Inferior parietal cortex (tissue), 1 donor: Measurements from ENCODE around the gene NRCAM.
"Not testable (repeated sequence)": the region's sequence is repeated elsewhere in the genome, so short reads cannot be mapped to it uniquely, and the experiment has no call there.

Experiments
- DNase-seq: peaks from one replicate; pipeline ENCODE4 v3.0.0-alpha.2; 2016; ENCODE audit errors: extremely low spot score

The NRCAM gene

GRCh38 chr7:108282427-108282996 lies 173.7 kb downstream of the NRCAM start:
- DNase-seq, result no peak

DNA sequence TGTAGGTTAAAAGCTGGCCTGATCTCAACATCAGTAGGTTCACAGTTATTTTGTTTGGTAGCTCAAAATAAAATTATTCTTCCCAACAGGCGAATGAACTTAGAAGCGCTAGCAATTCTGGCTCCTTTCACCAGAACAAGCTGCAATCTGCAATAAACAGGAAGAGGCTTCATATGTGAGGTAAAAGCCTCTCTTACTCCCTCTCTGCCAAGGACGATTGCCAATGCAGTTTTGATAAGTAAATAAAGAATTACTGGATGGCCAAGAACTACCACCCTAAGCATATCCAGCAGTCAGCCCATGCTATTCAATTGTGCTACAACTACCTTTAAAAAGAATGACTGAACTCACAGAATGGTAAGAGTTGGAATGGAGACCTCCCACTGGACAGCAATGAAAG lies 176.1 kb downstream of the NRCAM start:
- DNase-seq, result no peak

- DNase-seq, result no peak
Measured at GRCh38 chr7:108278776-108279175, 177.5 kb downstream of the NRCAM start.

DNA sequence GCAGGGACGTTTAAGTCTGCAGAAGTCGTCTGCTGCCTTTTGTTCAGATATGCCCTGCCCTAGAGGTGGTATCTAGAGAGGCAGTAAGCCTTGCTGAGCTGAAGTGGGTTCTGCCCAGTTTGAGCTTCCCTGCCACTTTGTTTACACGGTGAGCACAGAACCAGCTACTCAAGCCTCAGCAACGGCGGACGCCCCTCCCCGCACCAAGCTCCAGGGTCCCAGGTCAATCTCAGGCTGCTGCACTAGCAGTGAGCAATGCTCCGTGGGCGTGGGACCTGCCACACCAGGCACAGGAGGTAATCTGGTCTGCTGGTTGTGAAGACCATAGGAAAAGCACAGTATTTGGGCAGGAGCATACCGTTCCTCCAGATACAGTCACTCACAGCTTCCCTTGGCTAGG lies 178.0 kb downstream of the NRCAM start:
- no peak for DNase-seq

GRCh38 chr7:108274447-108274846 lies 181.8 kb downstream of the NRCAM start:
- not testable (repeated sequence) for DNase-seq

- DNase-seq, result not testable (repeated sequence)
Measured at GRCh38 chr7:108272891-108273290, 183.3 kb downstream of the NRCAM start.

DNA sequence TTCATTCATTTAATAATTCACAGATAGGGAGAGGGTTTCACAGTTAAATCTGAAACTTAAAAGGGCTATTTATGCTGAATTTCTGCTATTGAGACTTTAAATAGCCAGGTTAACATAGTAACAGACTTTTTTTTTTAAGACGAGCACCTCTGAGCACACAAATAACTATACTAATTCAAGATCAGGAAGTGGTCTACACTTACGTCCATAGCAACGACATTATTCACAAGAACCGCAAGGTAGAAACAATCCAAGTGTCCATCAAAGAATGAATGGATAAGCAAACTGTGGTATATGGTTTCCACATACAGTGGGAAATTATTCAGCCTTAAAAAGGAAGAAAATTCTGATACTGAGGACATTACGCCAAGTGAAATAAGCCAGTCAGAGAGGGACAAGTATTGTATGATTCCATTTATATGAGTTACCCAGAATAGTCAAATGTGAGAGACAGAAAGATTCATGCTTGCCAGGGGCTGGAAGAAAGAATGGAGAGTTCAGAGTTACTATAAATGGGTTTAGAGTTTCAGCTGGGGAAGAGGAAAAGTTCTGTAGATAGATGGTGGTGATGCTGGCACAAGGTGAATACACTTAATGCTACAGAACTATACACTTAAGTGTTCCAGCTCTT lies 185.7 kb downstream of the NRCAM start:
- DNase-seq, result peak; percentile 27

DNA sequence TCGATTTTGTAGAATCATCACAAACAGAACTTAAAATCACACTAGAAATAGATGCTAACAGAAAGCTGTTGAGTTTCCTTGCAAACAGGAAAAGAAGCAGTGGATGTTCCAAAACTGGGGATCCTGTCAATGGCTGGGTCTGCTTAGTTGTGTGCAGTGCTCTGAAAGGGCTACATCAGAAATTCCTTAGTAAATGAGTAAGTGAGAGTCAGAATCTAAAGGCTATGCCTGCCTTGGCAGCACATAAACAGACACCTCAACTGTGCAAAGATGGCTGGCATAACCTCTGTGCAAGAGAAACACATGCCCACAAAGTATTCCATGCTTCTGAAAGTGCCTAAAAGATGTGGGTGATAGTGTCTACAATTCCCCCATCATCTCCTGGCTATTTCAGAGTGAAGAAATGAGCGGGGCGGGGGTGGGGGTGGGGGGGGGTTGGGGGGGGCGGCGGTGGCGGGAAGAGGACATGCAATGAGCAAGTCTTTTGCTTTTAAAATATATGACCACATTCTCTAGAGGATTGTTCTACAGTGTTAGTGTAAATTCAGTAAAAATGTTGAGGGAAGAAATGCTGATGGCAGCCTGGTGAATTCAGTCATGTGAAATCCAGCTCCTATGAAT lies 187.9 kb downstream of the NRCAM start:
- no peak for DNase-seq

- no peak for DNase-seq
Measured at GRCh38 chr7:108267615-108268014, 188.6 kb downstream of the NRCAM start.

DNA sequence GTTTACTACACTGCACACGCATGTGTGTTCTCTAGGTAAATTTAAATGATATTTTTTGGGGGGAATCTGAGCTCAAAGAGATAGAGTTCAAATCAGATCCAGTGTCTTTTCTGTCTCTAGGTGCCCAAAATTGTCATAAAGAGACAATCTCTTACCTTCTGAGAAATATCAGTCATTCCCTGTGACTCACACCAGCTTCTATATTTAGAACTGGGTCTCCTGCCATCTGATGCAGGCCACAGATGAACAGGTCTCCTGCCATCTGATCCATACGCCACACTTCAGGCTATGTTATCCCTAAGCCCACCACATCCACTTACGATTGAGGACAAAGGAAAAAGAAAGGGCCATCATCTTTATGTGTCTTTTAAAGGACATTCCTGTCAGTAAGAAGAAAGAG lies 189.7 kb downstream of the NRCAM start:
- DNase-seq, result no peak

DNA sequence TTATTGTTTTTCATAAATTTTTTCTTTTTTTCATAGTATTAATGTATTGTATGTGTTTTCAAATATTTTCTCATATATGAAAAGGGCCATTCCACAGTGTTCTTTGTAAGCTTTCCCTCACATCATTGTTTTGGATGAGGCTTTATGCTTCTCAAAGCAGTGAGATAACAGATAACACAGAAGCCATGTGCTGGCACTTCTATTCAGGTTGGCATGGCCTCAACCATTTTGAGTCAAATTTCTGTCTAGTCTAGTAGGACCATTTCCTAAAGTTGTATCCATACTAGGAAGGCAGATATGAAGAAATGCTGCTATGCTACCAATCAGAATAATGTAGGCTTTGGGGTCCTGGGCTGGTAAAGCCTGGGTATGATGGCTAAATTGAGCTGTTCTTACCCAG lies 190.2 kb downstream of the NRCAM start:
- no peak for DNase-seq

GRCh38 chr7:108265007-108265406 lies 191.2 kb downstream of the NRCAM start:
- no peak for DNase-seq

- no peak for DNase-seq
Measured at GRCh38 chr7:108263425-108263824, 192.8 kb downstream of the NRCAM start.

- no peak for DNase-seq
Measured at GRCh38 chr7:108261560-108262255, 194.5 kb downstream of the NRCAM start.

GRCh38 chr7:108259447-108259846 lies 196.8 kb downstream of the NRCAM start:
- DNase-seq, result not testable (repeated sequence)

- DNase-seq, result no peak
Measured at GRCh38 chr7:108257954-108258353, 198.3 kb downstream of the NRCAM start.

- no peak for DNase-seq
Measured at GRCh38 chr7:108254259-108254658, 202.0 kb downstream of the NRCAM start.

GRCh38 chr7:108253275-108254044 lies 202.8 kb downstream of the NRCAM start:
- DNase-seq, result no peak

- no peak for DNase-seq
Measured at GRCh38 chr7:108252177-108252576, 204.1 kb downstream of the NRCAM start.

- no peak for DNase-seq
Measured at GRCh38 chr7:108251700-108252099, 204.5 kb downstream of the NRCAM start.

- DNase-seq, result no peak
Measured at GRCh38 chr7:108249453-108249852, 206.8 kb downstream of the NRCAM start.

DNA sequence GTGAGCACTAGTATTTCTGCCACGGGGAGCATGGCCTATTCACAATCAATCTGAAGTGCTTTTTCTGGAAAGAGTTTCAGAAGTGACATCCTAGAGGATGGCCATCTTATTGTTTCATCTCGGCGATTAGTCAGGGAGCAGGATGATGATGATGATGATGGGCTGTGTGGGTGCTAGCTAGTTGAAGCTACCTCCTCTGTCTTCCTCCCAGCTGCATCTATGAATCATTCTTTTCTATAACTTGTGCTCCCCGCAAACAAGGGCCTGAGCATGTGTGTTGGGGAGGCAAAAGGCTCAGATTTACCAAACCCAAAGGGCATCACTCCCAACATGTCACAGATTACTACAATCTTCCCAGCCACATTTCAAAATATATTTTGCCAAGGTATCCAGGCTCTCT lies 207.4 kb downstream of the NRCAM start:
- DNase-seq, result no peak
